ENCODE results near the gene PRR19. TPM values are rescaled to one million over a fixed set of nuclear protein-coding genes. Genes with fewer than 3 reads are reported as not detected.
"Not testable (repeated sequence)": the region's sequence is repeated elsewhere in the genome, so short reads cannot be mapped to it uniquely, and the experiment has no call there.

PRR19 gene
- total RNA-seq, 1 experiment from 2014 or later: 2.2 TPM

DNA sequence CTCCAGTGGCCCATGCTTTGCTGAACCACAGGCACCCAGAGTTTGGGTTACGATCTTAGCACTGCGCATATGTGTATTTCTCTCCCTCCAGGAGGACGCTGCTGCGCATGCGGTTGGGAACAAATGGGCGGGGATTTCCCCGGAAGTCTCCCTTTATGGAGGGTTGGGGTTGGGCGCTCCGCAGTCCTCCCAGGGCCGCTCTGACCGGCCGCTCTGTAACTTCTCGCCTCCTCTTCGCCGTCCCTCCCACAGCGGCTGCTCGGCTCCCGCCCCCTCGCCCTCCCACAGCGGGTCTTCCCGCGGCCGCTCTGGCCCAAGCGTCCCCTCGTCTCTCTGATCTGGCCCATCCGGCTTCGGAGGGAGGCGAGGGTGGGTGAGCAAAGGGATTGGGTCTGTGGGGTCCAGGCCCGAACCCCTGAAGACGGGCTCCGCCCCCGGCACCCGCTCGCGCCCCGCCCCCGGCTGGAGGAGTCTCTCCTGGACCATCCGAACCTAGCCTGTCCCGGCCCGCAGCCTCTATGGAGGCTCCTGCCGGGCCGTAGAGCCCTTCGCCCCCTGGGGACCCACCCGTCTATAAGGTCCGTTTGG, 23.5 kb downstream of the PRR19 start, which contains the start of gene MEGF8:
Gene MEGF8 (plus strand): TSS at position 328 of the 588 bp plus-strand sequence. CDS start 609 bp downstream, outside the sequence.
- DNase-seq (ENCODE audit: low spot score): peak; percentile 99

GRCh38 chr19:42325896-42326771, 24.2 kb downstream of the PRR19 start:
- DNase-seq (ENCODE audit: low spot score): no peak

GRCh38 chr19:42326969-42327368, 25.0 kb downstream of the PRR19 start:
- DNase-seq (ENCODE audit: low spot score): no peak

- DNase-seq (ENCODE audit: low spot score): no peak
Observed at GRCh38 chr19:42327381-42327780, 25.4 kb downstream of the PRR19 start.

- no peak for DNase-seq (ENCODE audit: low spot score)
Observed at GRCh38 chr19:42328106-42328505, 26.2 kb downstream of the PRR19 start.

DNA sequence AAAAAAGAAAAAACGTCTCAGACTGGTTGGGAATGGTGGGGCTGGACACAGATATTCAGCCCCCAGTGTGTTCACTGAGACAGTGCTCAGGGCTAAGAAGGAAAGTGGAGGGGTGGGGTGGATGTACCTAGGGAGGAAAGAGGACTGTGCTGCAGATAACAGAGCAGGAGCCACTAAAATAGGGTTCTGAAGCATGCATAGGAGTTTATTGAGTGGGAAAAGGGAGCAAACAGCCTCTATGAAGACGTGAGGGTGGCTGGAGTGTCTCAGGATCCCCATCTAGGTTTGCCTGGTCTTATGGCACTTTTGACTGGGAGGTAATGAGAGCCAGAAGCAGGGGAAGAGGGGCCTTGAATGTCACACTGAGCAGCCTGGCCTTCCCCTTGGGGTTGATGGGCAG, 26.9 kb downstream of the PRR19 start:
- no peak for DNase-seq (ENCODE audit: low spot score)

DNA sequence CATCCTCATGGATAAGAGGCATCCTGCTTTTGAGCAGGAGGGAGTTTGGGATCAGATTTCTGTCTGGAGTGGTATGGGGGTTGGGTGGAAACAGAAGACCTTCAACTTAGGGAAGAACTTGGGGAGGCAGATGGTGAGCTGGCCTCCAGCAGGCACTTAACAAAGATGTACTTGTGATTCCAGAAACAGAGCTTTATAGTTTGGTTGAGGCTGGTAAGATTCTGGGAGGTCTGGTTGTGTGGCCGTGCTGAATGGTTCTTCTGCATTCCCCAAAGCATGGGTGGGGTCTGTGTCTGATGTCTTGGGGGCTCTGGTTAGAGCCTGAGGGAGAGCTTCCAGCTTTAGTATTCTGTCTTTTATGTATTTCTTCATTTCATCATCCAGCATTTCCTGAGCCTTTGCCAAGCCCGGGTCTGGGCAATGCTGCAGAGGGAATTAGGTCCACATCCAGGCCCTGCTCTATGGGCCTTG, 28.3 kb downstream of the PRR19 start:
- DNase-seq (ENCODE audit: low spot score): no peak

- not testable (repeated sequence) for DNase-seq (ENCODE audit: low spot score)
Observed at GRCh38 chr19:42331333-42331732, 29.4 kb downstream of the PRR19 start.

- no peak for DNase-seq (ENCODE audit: low spot score)
Observed at GRCh38 chr19:42332059-42332458, 30.1 kb downstream of the PRR19 start.

DNA sequence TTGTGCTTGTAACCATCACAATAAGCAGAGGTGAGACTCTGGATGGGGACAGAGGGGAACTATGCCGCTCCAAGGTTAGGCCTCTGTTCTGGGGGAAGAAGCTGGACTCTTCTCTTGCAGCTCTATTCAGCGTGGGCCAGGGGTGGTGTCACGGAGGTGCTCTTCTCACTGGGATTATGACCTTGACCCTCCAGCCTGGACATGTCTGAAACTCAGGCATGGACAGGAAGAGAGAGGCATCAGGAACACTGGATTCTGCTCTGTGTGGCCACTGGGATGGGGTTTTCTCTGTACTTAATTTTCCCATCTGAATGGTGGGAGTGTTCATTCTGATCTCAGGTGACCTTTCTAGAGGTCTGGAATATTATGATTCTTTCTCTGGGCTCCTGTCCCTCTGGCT, 31.1 kb downstream of the PRR19 start:
- no peak for DNase-seq (ENCODE audit: low spot score)

DNA sequence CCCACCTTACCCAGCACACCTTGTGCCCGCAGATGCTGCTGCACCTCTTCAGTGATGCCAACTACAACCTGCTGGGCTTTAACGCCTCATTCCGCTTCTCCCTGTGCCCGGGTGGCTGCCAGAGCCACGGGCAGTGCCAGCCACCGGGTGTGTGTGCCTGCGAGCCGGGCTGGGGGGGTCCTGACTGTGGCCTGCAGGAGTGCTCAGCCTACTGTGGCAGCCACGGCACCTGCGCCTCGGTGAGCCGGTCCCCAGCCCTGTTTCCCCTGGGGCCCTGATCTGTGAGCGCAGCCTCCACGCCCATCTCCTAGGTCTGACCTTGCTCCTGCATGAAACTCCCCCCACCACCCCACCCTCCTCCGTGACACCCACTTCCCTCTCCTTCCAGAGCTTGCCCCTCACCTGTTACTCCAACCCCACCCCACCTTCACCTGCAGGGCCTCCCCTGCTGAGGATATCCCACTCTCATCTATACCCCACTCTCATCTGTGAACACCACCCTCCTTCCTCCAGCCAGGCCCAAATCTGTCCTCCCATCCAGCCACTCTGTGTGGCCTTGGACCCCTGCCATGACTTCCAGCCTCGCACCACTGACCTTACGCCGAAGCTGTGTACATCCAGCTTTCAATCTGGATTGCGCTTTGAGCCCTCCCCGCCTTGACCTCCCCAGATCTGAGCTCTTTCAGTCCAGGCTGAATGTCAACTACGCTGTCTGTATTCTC, 32.2 kb downstream of the PRR19 start:
- DNase-seq (ENCODE audit: low spot score): no peak

DNA sequence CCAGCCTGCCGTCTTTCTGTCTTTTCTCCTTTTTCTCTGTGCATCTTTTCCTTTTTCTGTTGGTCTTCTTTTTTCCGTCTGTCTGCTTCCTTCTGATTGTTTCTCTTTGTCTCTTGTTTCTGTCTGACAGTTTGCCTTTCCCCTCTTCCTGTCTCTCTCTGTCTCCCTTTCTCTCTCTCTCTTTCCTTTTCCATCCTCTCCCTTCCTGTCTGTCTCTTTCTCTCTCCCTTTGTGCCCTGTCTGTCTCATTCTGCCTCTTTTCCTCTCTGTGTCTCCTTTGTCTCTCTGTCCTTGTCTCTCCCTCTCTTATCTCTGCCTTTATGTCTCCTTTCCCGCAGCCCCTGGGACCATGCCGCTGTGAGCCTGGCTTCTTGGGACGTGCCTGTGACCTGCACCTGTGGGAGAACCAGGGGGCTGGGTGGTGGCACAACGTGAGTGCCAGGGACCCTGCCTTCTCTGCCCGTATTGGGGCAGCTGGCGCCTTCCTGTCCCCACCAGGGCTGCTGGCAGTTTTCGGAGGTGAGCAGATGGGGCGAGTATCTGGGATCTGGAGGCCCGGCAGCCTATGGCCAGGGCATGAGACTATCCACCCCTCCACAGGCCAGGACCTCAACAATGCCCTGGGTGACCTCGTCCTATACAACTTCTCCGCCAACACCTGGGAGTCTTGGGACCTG, 32.9 kb downstream of the PRR19 start:
- no peak for DNase-seq (ENCODE audit: low spot score)

DNA sequence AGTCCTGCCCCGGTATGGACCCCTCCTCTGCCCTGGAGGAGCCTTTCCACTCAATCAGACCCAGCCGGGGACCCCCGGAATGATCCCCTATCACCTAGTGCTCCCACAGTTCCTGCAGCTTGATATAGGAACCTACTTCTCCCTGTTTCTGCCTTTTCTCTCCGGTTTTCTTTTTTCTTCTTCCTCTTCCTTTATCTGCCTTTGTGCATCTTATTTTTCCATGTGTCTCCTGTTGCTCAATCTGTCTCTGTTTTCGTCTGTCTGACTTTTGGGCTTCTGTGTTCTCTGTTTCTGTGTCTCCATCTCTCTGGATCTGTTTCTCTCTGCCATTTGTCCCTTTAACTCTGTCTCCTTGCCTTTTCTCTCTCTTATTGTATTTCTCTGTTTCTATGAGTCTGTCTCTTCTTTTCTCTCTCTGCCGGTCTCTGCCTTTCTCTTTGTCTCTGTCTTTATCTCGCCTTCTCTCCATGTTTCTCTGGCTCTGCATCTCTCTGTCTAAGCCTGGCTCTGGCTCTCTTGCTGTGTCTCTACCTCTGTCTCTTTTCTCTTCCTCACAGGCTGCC, 33.5 kb downstream of the PRR19 start:
- no peak for DNase-seq (ENCODE audit: low spot score)

GRCh38 chr19:42335971-42336370, 34.0 kb downstream of the PRR19 start:
- no peak for DNase-seq (ENCODE audit: low spot score)

- DNase-seq (ENCODE audit: low spot score): not testable (repeated sequence)
Observed at GRCh38 chr19:42339126-42339860, 37.4 kb downstream of the PRR19 start.

- DNase-seq (ENCODE audit: low spot score): not testable (repeated sequence)
Observed at GRCh38 chr19:42339922-42340321, 38.0 kb downstream of the PRR19 start.

GRCh38 chr19:42343344-42344110, 41.6 kb downstream of the PRR19 start:
- no peak for DNase-seq (ENCODE audit: low spot score)

- no peak for DNase-seq (ENCODE audit: low spot score)
Observed at GRCh38 chr19:42344336-42344893, 42.5 kb downstream of the PRR19 start.

DNA sequence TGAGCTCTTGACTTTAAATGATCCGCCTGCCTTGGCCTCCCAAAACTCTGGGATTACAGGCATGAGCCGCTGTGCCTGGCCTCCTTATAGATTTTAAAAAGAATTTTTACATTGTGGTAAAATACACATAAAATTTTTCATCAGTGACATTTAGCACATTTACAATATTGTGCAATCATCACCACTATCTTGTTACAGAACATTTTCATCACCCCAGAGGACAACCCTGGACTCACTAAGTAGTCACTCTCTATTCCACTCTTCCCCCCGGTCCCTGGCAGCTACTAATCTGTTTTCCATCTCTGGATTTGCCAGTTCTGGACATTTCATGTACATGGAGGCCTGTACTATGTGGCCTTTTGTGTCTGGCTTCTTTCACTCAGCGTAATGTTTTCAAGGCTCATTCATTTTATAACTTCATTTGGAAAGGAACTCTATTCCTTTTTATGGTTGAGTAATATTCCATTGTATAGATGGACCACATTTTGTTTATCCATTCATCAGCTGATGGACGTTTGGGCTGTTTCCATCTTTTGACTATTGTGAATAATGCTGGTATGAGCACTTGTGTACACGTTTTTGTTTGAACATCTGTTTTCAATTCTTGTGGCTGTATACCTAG, 43.4 kb downstream of the PRR19 start:
- DNase-seq (ENCODE audit: low spot score): no peak

All from A172 (cell line).